Endothelial cell of umbilical vein (primary cell): ENCODE measurements around the gene MRPL24. TPM values are rescaled to one million over a fixed set of nuclear protein-coding genes. Genes with fewer than 3 reads are reported as not detected.

ENCODE experiments used
- BruUV-seq: library from RNA; stranded (reverse); fragments of 400-500 nt; replicated peaks from 2 replicates; lab custom pipeline; 2021; lab: Mats Ljungman, UMichigan
- CTCF ChIA-PET: fragments of 300-600, 350-600 bp; sonication (Branson Sonifier 250); formaldehyde crosslinking; loops from one replicate; lab custom pipeline; 2021; ENCODE audit warnings: antibody characterized with exemption, inconsistent platforms; lab: Charles Lee
- POLR2A ChIA-PET: fragments of 300-600, 350-600 bp; sonication (Branson Sonifier 250); formaldehyde crosslinking; loops from one replicate; lab custom pipeline; 2021; ENCODE audit warnings: antibody characterized with exemption, inconsistent platforms; lab: Charles Lee
- DNase-seq: peaks from one replicate; pipeline ENCODE4 v3.0.0-alpha.2; 2011; ENCODE audit warnings: low read depth, low spot score
- FAIRE-seq: peaks from 2 replicates; lab custom pipeline; 2011; peaks lifted over from hg19 to GRCh38; lab: Jason Lieb, UNC
- H2AFZ ChIP-seq: 2 replicates; pipeline ENCODE4 v1.6.0; 2012; ENCODE audit warnings: low read depth, low read length, control low read depth, inconsistent platforms
- H3K27ac ChIP-seq: 2 replicates; pipeline ENCODE4 v1.5.1; 2011; ENCODE audit warnings: low read depth, mild to moderate bottlenecking, control low read depth, low read length, moderate library complexity; ENCODE audit not compliant: insufficient read depth
- H3K27me3 ChIP-seq, 2 experiments: 2 replicates each; pipeline versions ENCODE4 v1.6.0 to v1.6.1; 2011; ENCODE audit warnings: low read length in 2 of 2, mixed read lengths in 1 of 2; ENCODE audit not compliant: control insufficient read depth in 2 of 2, insufficient read depth in 2 of 2
- H3K36me3 ChIP-seq, 2 experiments: 2 replicates in 1 of 2; 3 replicates in 1 of 2; pipeline ENCODE4 v1.5.1; 2011; ENCODE audit warnings: low read length in 2 of 2, mild to moderate bottlenecking in 1 of 2, moderate library complexity in 1 of 2; ENCODE audit not compliant: control insufficient read depth in 2 of 2, insufficient read depth in 2 of 2; ENCODE audit errors: extremely low read depth in 1 of 2
- H3K4me1 ChIP-seq: 3 replicates; pipeline ENCODE4 v1.5.1; 2011; ENCODE audit warnings: mild to moderate bottlenecking, low read length; ENCODE audit not compliant: control insufficient read depth, insufficient read depth; ENCODE audit errors: extremely low read depth
- H3K4me2 ChIP-seq: 2 replicates; pipeline ENCODE4 v1.6.1; 2011; ENCODE audit warnings: low read length, control low read depth, mixed read lengths; ENCODE audit not compliant: insufficient read depth
- H3K4me3 ChIP-seq, 3 experiments: fragments of 200-600 bp in 1 of 3; sonication (generic), shearing (Covaris generic) in 1 of 3; replicated peaks in 1 of 3; 2 replicates each; pipeline ENCODE4 v1.5.1; 2011 to 2016; ENCODE audit warnings: control low read depth in 3 of 3, low read length in 3 of 3, mild to moderate bottlenecking in 2 of 3, inconsistent platforms in 1 of 3, low read depth in 1 of 3, moderate library complexity in 1 of 3; ENCODE audit not compliant: insufficient read depth in 1 of 3
- H3K79me2 ChIP-seq: 2 replicates; pipeline ENCODE4 v1.6.0; 2012; ENCODE audit warnings: low read length, inconsistent platforms; ENCODE audit not compliant: control insufficient read depth, insufficient read depth
- H3K9ac ChIP-seq: replicated peaks from 2 replicates; pipeline ENCODE3; 2011; ENCODE audit warnings: low read length, control low read depth; ENCODE audit not compliant: insufficient read depth; ENCODE audit errors: extremely low read depth
- H3K9me1 ChIP-seq: replicated peaks from 3 replicates; pipeline ENCODE4 v1.6.0; 2011; ENCODE audit warnings: mild to moderate bottlenecking, low read length; ENCODE audit not compliant: control insufficient read depth, insufficient read depth; ENCODE audit errors: extremely low read depth
- H3K9me3 ChIP-seq: replicated peaks from 2 replicates; pipeline ENCODE4 v1.5.1; 2012; ENCODE audit warnings: low read length, inconsistent platforms; ENCODE audit not compliant: control insufficient read depth, insufficient read depth
- H4K20me1 ChIP-seq: replicated peaks from 2 replicates; pipeline ENCODE3; 2011; ENCODE audit warnings: mild to moderate bottlenecking, low read length; ENCODE audit not compliant: control insufficient read depth, insufficient read depth; ENCODE audit errors: extremely low read depth
- CTCF ChIP-seq, 2 donors: IDR thresholded peaks; 1 replicate in 1 of 2; 2 replicates in 1 of 2; pipeline ENCODE4 v1.5.1; 2011; ENCODE audit warnings: low read length in 2 of 2, mild to moderate bottlenecking in 2 of 2, moderate library complexity in 2 of 2, control low read depth in 1 of 2, inconsistent platforms in 1 of 2, low read depth in 1 of 2; ENCODE audit not compliant: insufficient read depth in 1 of 2; ENCODE audit errors: extremely low read depth in 1 of 2
- EZH2 ChIP-seq: IDR thresholded peaks from 2 replicates; pipeline ENCODE4 v1.6.1; 2012; ENCODE audit warnings: borderline replicate concordance, low read depth, mild to moderate bottlenecking, moderate library complexity, low read length, inconsistent platforms; ENCODE audit not compliant: severe bottlenecking
- FOS ChIP-seq: IDR thresholded peaks from 2 replicates; pipeline ENCODE4 v1.6.1; 2011; ENCODE audit warnings: mild to moderate bottlenecking, low read length, moderate library complexity, borderline replicate concordance; ENCODE audit not compliant: insufficient read depth
- GATA2 ChIP-seq: IDR thresholded peaks from 2 replicates; pipeline ENCODE4 v1.7.0; 2011; ENCODE audit warnings: low read depth, mild to moderate bottlenecking, moderate library complexity, mixed read lengths, low read length; ENCODE audit not compliant: insufficient read length, insufficient read depth
- JUN ChIP-seq: IDR thresholded peaks from 2 replicates; pipeline ENCODE4 v1.6.1; 2011; ENCODE audit warnings: borderline replicate concordance, low read depth; ENCODE audit not compliant: insufficient read length, insufficient read depth
- MYC ChIP-seq: IDR thresholded peaks from one replicate; pipeline ENCODE4 v1.6.1; 2011; ENCODE audit warnings: mild to moderate bottlenecking, low read depth, low read length
- POLR2A ChIP-seq: IDR thresholded peaks from 2 replicates; pipeline ENCODE4 v1.6.1; 2012; ENCODE audit warnings: low read depth, mild to moderate bottlenecking, control low read depth, low read length
- POLR2AphosphoS5 ChIP-seq: IDR thresholded peaks from 2 replicates; pipeline ENCODE4 v1.6.1; 2012; ENCODE audit warnings: low read depth, mild to moderate bottlenecking, control low read depth, low read length, moderate library complexity; ENCODE audit not compliant: insufficient read depth
- dilution Hi-C: fragments of 300-500 bp; cut with MboI; formaldehyde crosslinking; loops from one replicate; pipeline ENCODE4 v1.15.0; 2019; ENCODE audit warnings: low sequenced_read_pairs; ENCODE audit not compliant: extremely low pct_ligation_motif_present
- intact Hi-C: fragments of 100-400 bp; cut with micrococcal nuclease; formaldehyde crosslinking; loops from one replicate; pipeline ENCODE4 v1.10.0; 2022
- polyA plus RNA-seq, 4 experiments: library from polyadenylated mRNA; depleted of rRNA in 3 of 4; stranded (reverse) in 3 of 4; unstranded in 1 of 4; fragments of >200 nt; gene quantifications; 2 replicates each; pipeline versions ENCODE4 v1.2.1 to v1.2.3, GENCODE V29; 2011 to 2012; ENCODE audit warnings: missing spikeins in 1 of 4
- total RNA-seq: library from RNA; stranded (reverse); gene quantifications from 2 replicates; pipeline ENCODE4 v1.2.3, GENCODE V29; 2021
- TF ChIP-seq, protein P1 (sequence below): IDR thresholded peaks from 2 replicates; pipeline ENCODE4 v1.6.1; 2011; ENCODE audit not compliant: insufficient read depth, insufficient read length

Gene MRPL24
- total and polyA plus RNA-seq, 2 donors (not counting 3 experiments of a cell fraction or from before 2014, with no cell fraction given) = 47.9 to 77.7 TPM

- dilution Hi-C loops = no loop called here
- H4K20me1 ChIP-seq = peaks cover 7% of the 10 kb centered on the region
- FAIRE-seq = peak; percentile 35
- H3K27ac ChIP-seq = peak overlapping the region; percentile 80
- peaks cover 18% of the 10 kb centered on the region for H3K4me1 ChIP-seq
- peak overlapping the region; percentile 65 to 91 (median 68) for H3K4me3 ChIP-seq
- H3K4me2 ChIP-seq = peak overlapping the region; percentile 76
- DNase-seq = peak; percentile 42
- no TSS peak for BruUV-seq
- H3K9me3 ChIP-seq = no peaks in the 10 kb centered on the region
- ChIA-PET CTCF (interaction anchor here (0.7 to 4.2 kb wide), 8 partner anchors 9 to 78 kb away, joined by 3 to 52 read pairs (median 12); partner anchors contain the start of genes HDGF, ISG20L2, METTL25B and MRPL24), POLR2A (interaction anchor here (1.4 to 3.2 kb wide), 3 partner anchors 17 to 40 kb away, joined by 7 to 27 read pairs (median 14); partner anchors contain the start of genes HDGF, ISG20L2, METTL25B and MRPL24)
- intact Hi-C loops = loop anchor here (1.0 kb wide), 5 partner anchors 17 to 92 kb away; partner anchors contain the start of genes HDGF, ISG20L2, METTL25B and MRPL24
- H3K9me1 ChIP-seq = no peaks in the 10 kb centered on the region
- peaks cover 6 to 7% of the 10 kb centered on the region in 2 experiments for H3K36me3 ChIP-seq
- no peak overlapping the region for H2AFZ ChIP-seq
- peak overlapping the region; percentile 93 for H3K9ac ChIP-seq
- peaks cover 53% of the 10 kb centered on the region for H3K79me2 ChIP-seq
- H3K27me3 ChIP-seq = no peaks in the 10 kb centered on the region
- TF ChIP-seq, protein P1, sequence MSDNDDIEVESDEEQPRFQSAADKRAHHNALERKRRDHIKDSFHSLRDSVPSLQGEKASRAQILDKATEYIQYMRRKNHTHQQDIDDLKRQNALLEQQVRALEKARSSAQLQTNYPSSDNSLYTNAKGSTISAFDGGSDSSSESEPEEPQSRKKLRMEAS = no peak
- no peak for TF ChIP-seq MYC
- TF ChIP-seq POLR2AphosphoS5 = no peak
- no peak for TF ChIP-seq GATA2
- TF ChIP-seq JUN = no peak
- TF ChIP-seq CTCF (IDR thresholded peaks at IDR 0.05; ENCODE audit: extremely low read depth in 1 of 2, insufficient read depth in 1 of 2, low read depth in 1 of 2, low read length in 2 of 2) = no peak
- TF ChIP-seq POLR2A = no peak
- no peak for TF ChIP-seq FOS
- TF ChIP-seq EZH2 = no peak
Observed at GRCh38 chr1:156767879-156768604, 27.2 kb upstream of the MRPL24 start.
